NB4 (cell line): ENCODE results near the gene COPB2.

Experiments used
- DNase-seq: peaks from one replicate; pipeline ENCODE4 v3.0.0; 2010; ENCODE audit warnings: low read depth
- H3K4me3 ChIP-seq: one replicate; pipeline ENCODE4 v1.5.1; 2011; ENCODE audit warnings: mild to moderate bottlenecking, low read depth, low read length, moderate library complexity
- CTCF ChIP-seq: IDR thresholded peaks from one replicate; pipeline ENCODE4 v1.5.1; 2012; ENCODE audit warnings: low read depth, low read length
- MAX ChIP-seq: IDR thresholded peaks from 2 replicates; pipeline ENCODE4 v1.6.1; 2011; ENCODE audit warnings: low read depth, low read length
- MYC ChIP-seq: IDR thresholded peaks from 2 replicates; pipeline ENCODE4 v1.6.1; 2011; ENCODE audit warnings: low read depth, low read length
- POLR2A ChIP-seq: IDR thresholded peaks from 2 replicates; pipeline ENCODE4 v1.6.1; 2011; ENCODE audit warnings: mild to moderate bottlenecking; ENCODE audit not compliant: insufficient read length; ENCODE audit errors: extremely low read depth

Gene COPB2

GRCh38 chr3:139389552-139390368 is at the start of gene COPB2:
Gene COPB2, minus strand, starts transcription at chr3:139389647. Its CDS starts 97 bp downstream, at chr3:139389550.
- TF ChIP-seq CTCF (no peak), MYC (peak; percentile 26; the same call in 1 of the 2 replicates), MAX (peak; percentile 52; the same call in 1 of the 2 replicates), POLR2A (peak; percentile 71)
- peak; percentile 97 for DNase-seq
- H3K4me3 ChIP-seq = peak within 1 kb of the TSS; percentile 97

GRCh38 chr3:139434764-139435307 is 45.4 kb upstream of the COPB2 start:
- TF ChIP-seq MYC = no peak
- no peak for TF ChIP-seq POLR2A
- TF ChIP-seq CTCF = no peak
- TF ChIP-seq MAX = no peak
- H3K4me3 ChIP-seq = no peak overlapping the region
- DNase-seq = no peak

GRCh38 chr3:139434228-139434627 is 44.8 kb upstream of the COPB2 start:
- DNase-seq = no peak
- TF ChIP-seq POLR2A (no peak), MYC (no peak), CTCF (no peak), MAX (no peak)
- H3K4me3 ChIP-seq = no peak overlapping the region

- TF ChIP-seq MAX = no peak
- TF ChIP-seq POLR2A = no peak
- TF ChIP-seq CTCF = no peak
- no peak for TF ChIP-seq MYC
- DNase-seq = no peak
These were observed 43.6 kb upstream of the COPB2 start for GRCh38 chr3:139433089-139433488.

GRCh38 chr3:139430493-139430892 is 41.0 kb upstream of the COPB2 start:
- DNase-seq = no peak
- TF ChIP-seq POLR2A = no peak
- TF ChIP-seq MAX = no peak
- TF ChIP-seq MYC = no peak
- no peak for TF ChIP-seq CTCF
- no peak overlapping the region for H3K4me3 ChIP-seq

More at GRCh38 chr3:139433089-139433488, 43.6 kb upstream of the COPB2 start:
- no peak overlapping the region for H3K4me3 ChIP-seq
